HG03159 (cell line): Measurements from ENCODE around the gene DNAH8.
A peak's percentile ranks its signal among the peaks of the same experiment; 100 is the strongest.

Experiments
- ATAC-seq: cut with Tn5 transposase; IDR thresholded peaks from one replicate; pipeline ENCODE4 v1.9.1; 2021; ENCODE audit warnings: mild to moderate bottlenecking, moderate library complexity; ENCODE audit not compliant: unreplicated experiment

Gene DNAH8

DNA sequence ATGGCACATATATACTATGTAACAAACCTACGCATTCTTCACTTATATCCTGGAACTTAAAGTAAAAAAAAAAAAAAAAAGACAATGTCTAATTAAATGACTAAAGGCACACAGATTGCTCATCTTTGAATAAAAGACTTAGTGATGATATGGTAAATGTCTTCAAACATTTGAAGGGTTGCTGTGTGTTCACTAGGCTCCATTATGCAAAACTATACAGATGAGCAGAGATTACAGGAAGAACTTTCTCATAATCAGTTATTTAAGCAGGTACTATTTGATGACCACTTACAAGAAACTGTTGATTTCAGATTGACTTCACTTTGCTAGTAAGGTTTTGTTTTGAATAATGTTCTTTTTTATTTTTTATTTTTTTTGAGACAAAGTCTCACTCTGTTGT, 34.4 kb downstream of the DNAH8 start:
- ATAC-seq: no peak

DNA sequence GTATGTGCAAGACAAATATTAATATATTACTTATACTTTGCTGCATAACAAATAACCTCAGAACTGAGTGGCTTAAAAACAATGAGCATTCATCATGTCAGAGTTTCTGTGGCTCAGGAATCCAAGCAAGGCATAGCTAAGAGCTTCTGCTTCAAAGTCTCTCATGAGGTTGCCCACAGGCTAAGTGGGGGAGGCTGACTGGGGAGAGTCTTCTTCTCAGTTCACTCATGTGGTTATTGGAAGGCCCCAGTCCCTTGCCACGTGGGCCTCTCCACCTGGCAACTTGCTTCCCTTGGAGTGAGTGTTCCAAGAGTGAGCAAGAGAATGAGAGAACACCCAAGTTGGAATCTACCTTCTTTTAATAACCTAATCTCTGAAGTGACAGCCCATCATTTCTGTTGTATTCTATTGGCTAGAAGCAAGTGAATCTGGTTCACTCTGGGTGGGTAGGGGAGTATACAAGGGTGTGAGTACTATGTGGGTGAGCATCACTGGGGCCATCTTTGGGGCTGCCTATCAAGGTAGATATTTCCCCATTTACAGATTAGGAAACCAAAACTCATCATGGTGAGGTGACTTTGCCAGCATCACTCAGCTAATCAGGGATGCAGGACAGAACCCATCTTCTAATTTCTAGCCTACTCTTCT, 36.0 kb downstream of the DNAH8 start:
- ATAC-seq: no peak

DNA sequence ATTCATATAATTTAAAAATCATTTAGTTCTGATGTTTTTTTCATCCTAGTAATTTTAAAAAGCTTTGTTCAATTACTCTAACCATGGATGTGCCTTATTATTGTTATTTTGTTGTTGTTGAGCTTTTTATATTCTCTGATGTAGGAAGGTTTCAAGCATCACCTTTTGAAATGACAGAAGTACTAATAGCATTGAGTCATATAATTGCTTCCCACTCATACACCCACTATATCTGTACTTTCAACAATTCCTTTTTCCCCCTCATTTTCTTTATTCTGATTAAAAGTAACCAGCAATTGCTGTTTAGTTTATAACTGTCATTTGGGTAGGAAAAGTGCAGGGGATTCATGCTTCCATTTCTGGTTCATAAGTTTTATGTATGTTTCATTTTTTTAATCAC, 38.6 kb downstream of the DNAH8 start:
- ATAC-seq: no peak

GRCh38 chr6:38755207-38755606, 40.1 kb downstream of the DNAH8 start:
- no peak for ATAC-seq

- ATAC-seq: no peak
These were observed 40.8 kb downstream of the DNAH8 start for GRCh38 chr6:38755874-38756273.

DNA sequence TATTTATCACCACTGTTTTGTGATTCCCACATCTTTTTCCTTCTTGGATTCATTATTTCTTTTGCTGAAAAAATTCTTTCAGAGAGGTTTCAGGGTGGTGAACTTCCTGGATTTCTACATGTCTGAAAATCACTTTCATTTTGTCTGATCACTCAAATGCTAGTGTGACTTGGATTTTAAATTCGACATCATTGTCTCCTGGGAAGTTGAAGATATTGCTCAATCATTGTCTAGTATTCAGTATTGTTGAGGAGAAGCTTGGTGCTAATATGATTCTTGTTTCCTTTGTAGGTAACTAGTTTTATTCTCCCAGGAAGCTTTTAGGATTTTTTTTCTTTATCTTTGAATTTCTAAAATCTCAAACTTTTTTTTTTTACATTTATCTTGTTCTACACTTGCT, 45.0 kb downstream of the DNAH8 start:
- ATAC-seq: no peak

DNA sequence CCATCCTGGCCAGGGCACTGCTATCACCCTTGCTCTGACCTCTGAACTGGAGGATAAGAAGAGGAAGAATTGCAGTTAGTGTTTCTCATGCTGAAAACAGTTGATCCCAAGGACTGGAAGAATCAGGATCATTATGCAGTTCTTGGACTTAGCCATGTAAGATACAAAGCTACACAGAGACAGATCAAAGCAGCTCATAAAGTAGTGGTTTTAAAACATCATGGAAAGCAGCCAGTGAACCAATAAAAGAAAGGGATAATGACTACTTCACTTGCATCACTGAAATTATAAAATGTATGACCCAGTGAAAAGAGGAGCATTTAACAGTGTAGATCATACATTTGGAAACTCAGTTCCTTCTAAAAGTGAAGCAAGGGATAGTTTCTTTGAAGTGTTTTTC, 47.7 kb downstream of the DNAH8 start:
- no peak for ATAC-seq

GRCh38 chr6:38767560-38767959, 52.4 kb downstream of the DNAH8 start:
- no peak for ATAC-seq

DNA sequence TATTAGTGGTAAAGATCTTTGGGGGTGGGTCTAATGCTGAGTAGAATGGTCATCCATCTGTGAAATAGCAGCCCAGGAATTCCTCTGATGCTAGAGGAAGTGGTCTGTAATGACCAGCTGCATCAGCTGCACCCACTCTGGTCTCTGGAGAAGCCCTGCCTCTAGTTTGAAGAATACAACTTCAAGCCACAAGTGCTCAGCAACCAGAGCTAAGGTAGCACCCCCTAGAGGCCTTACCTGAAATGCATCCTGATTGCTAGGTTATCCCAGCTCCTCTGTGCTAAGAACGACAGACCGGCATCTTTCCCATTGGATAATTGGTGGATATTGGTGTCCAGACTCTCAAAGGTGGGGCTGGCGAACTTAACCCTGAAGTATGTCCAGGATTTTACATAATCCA, 58.2 kb downstream of the DNAH8 start:
- no peak for ATAC-seq

- ATAC-seq: no peak
These were observed 60.0 kb downstream of the DNAH8 start for GRCh38 chr6:38774929-38775707.

DNA sequence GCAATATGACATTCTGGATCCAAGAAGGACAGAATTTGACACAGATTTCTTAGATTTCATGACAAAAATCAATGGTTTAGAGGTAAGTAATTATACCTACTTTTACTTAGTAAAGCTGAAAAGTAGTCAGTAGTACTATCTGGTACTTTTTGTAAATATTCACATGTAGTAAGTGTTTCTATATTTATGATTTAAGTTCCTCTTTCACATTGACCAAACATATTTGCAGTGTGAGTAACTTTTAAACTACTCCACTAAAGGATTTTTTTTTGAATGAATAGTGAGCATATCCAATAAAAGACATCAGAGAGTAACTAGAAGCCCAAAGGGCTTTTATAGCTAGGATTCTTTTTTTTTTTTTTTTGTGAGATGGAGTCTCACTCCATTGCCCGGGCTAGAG, 60.8 kb downstream of the DNAH8 start:
- ATAC-seq: peak; percentile 54

DNA sequence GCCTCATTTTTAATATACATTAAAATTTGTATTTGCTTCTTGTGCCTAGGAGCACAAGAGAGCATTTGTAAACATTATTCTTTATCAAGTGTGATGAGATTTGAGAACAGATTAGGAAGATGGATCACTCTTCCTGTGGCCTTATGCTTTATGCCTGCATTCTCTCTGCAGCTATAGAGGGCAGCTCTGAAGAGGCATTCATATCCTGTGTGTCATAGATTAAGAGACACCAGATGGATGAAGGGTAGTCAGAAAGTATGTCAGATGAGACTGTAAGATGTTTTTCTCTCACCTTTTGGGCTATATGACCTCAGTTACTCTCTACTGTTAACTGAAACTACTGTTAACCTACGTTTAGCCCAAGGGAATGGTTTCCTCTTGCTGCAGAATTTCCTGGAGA, 61.4 kb downstream of the DNAH8 start:
- no peak for ATAC-seq

DNA sequence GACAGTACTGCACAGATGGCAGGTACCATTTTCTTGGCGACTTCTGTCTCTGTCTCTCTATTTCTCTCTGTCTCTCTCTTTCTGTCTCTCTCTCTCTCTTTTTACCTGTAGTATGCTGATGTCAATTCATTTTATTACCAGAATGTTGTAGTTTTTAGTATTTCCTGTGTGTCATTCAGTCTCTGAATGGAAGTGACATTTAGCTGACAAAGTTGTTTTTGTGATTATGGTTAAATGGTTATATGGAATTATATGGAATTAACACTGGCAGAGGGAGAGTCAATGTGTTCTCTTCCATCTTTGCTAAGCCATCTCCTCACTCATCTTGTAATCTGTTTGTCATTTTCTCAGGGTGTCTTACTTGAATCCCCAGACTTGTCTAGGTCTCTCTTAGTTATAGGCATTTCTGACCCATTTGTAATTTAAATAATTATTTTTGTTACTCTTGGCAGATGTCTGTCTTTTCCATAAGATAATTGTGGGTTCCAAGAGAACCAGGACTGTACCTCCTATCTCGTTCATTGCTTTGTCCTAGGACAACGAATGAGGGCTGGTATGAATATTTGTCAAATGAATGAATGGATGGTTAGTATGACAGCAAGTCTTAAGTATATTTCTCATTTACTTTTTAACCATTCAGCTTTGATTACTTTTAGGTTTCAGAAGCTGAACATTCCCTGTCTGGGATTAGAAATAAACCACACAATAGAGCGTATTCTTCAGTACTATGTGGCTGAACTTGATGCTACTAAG, 64.4 kb downstream of the DNAH8 start:
- ATAC-seq: no peak

DNA sequence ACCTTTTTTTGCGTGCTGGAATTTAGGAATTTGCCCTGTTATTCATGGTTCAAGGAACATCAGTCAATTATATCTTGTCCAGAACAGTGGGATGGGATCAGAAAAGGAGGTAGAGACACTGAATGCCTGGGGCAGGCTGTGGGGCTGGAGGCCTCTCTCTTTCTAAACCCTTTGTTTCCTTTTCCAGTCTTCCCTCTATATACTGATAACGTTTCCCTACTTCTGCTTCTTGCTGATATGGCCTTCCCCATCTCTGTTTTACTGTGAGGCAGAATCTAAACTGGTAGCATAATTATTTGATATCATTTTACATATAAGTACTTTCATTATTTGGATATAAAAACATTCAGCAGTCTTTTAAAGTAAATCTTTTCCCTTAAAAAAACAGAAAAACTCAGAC, 67.5 kb downstream of the DNAH8 start:
- no peak for ATAC-seq

DNA sequence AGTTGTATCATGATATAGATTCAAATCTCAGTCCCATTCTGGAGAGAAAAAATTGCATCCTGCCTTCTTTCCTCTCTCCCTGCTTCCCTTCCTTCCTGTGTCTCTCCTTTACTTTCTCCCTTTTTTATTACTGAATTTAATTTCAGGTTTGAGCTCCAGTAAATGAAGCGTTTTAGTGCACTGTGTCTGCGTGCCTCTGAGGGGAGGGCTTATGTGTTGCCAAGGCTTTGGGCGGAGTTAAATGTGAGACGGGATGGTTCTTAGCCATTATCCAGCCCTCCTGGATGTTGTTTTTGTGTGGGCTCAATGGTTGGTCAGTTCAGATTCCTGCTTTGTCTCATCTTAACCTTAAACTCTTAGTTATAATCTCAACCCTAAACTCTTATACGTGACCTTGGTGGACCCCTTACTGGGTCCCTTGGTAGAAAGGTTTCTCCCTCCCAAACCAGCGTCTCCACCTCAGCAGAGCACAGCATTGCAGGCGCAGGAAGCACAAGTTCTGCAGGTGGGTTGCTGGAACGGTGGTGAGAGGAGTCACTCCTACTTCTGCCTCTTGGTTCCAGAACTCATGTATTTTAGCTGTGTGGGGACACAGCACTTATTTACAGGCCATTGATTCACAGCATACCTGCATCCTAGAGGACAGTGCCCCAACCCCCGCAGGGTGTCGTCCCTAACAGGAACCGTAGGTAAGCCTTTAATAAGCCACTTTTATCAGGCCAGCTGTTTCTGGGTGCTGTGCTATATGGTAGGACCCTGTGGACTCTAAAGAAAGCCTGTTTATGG, 68.5 kb downstream of the DNAH8 start:
- ATAC-seq: no peak

GRCh38 chr6:38784506-38785235, 69.6 kb downstream of the DNAH8 start:
- no peak for ATAC-seq

- ATAC-seq: no peak
These were observed 71.4 kb downstream of the DNAH8 start for GRCh38 chr6:38786486-38786885.

GRCh38 chr6:38789256-38789655, 74.1 kb downstream of the DNAH8 start:
- ATAC-seq: no peak

GRCh38 chr6:38792356-38792755, 77.2 kb downstream of the DNAH8 start:
- no peak for ATAC-seq

DNA sequence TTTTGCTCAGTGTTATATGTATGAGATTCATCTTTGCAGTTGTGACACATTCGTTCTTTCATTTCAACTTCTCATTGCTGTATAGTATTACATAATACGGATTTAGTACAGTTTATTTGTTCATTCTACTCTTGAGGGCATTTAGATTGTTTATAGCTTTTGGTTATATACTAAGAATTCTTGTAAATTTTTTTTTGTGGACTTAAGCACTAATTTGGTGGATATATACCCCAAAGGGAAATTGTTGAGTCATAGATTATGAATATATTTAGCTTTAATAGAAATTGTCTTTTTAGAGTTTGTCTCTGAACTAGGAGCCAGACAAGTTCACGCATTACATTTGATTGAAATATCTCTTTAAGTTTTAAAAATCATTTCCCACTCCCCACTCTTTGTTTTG, 79.6 kb downstream of the DNAH8 start:
- ATAC-seq: no peak

DNA sequence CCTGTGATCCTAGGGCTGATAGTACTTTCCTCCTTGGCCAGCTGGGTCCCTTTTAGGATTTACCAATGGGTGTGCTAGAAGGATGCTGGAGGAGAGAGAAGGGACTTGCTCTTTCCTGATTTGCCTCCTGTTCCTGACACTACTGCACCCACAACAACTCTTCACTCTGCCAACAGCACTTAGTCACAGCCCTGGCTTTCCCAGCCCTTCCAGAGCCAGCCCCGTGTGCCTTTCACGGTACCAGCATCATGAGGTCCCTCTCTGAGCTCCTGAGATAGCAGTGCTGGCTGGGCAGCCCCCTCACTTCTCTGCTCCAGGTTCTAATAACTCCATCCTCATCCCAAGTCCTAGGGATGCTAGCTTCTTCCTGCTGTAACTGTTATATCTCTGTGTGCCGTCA, 80.9 kb downstream of the DNAH8 start:
- ATAC-seq: no peak
